Activated naive CD4-positive, alpha-beta T cell treated with anti-CD3 and anti-CD28 coated beads for 36 hours (primary cell): ENCODE results near the gene ABCG5. TPM values are rescaled to one million over a fixed set of nuclear protein-coding genes. Genes with fewer than 3 reads are reported as not detected.

Experiments used
- CTCF ChIA-PET: fragments of 350-600 bp; sonication (Branson Sonifier 250); formaldehyde crosslinking; loops from one replicate; lab custom pipeline; 2021; ENCODE audit warnings: antibody characterized with exemption; lab: Charles Lee
- DNase-seq: peaks from one replicate; pipeline ENCODE4 v3.0.0-alpha.2; 2020
- H3K27ac Mint-ChIP-seq: one replicate; pipeline ENCODE4 v1.8.0; 2021; ENCODE audit warnings: mild to moderate bottlenecking, mixed read lengths
- H3K27me3 Mint-ChIP-seq: one replicate; pipeline ENCODE4 v1.8.0; 2021; ENCODE audit warnings: low read depth, mixed read lengths
- H3K36me3 Mint-ChIP-seq: one replicate; pipeline ENCODE4 v1.8.0; 2021; ENCODE audit warnings: low read depth, mixed read lengths
- H3K4me1 Mint-ChIP-seq: one replicate; pipeline ENCODE4 v1.8.0; 2021; ENCODE audit warnings: low read depth, mixed read lengths
- H3K4me3 Mint-ChIP-seq: one replicate; pipeline ENCODE4 v1.8.0; 2021; ENCODE audit warnings: mild to moderate bottlenecking, moderate library complexity, mixed read lengths
- H3K9me3 Mint-ChIP-seq: one replicate; pipeline ENCODE4 v1.8.0; 2021; ENCODE audit warnings: mixed read lengths
- intact Hi-C: fragments of 100-400 bp; cut with micrococcal nuclease; formaldehyde crosslinking; loops from one replicate; pipeline ENCODE4 v1.15.1; 2023
- total RNA-seq, 2 experiments: library from RNA; stranded (reverse); gene quantifications; one replicate each; pipeline ENCODE4 v1.2.3, GENCODE V29; 2021

ABCG5 gene
- total RNA-seq, 2 experiments from 2014 or later = not detected

DNA sequence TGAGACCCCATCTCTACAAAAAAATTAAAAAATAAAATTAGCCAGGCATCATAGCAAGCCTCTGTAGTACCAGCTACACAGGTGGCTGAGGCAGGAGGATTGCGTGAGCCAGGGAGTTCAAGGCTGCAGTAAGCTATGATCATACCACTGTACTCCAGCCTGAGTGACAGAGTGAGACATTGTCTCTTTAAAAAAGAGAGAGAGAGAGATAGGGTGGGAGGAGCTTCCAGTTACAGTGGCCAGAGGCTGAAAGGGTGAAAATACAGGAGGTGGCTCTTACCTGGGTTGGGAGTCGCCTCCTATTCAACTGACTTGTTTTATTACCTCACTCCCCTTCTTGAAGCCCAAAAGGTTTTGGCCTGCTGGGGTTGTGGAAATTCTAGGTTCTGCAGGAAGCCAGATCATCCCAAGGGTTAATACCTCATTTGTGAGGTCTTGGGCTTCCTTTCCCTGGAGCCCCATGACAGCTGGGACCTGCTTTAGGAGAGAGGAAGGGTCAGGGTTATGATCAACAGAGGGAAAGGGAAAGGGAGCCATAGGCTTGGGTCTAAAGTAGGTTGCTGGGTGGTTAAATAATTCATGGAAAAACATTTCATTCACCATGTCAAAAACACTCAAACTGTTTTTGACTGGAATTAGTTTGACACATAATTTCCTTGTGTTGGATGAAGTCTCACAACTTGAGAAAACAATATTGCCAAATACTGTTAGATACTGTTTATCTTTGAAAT, 47.4 kb downstream of the ABCG5 start:
- DNase-seq = no peak
- no peak overlapping the region for H3K27ac Mint-ChIP-seq
- peaks cover 23% of the 10 kb centered on the region for H3K4me1 Mint-ChIP-seq
- H3K27me3 Mint-ChIP-seq = no peaks in the 10 kb centered on the region
- CTCF ChIA-PET = no interaction called here
- H3K4me3 Mint-ChIP-seq = no peak overlapping the region
- intact Hi-C loops = no loop called here
- no peaks in the 10 kb centered on the region for H3K9me3 Mint-ChIP-seq
- peaks cover 1% of the 10 kb centered on the region for H3K36me3 Mint-ChIP-seq

DNA sequence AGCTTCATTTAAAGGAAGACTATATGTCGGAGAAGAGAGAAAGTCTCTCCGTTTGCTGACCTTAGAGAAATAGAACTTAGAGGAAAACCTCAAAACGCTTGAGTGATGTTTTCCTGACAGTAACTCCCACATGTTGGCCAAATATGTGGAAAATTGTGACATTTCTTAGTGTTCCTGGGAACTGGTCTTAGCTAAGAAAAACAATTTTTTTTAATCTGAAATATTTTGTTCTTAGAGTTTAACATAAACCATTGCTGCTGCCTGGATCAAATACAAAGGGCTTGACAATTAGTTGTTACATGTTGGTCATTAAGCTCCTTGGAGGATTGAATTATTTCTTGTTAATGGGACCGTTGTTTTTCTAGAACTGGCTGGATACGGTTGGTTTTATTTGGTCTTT, 48.5 kb downstream of the ABCG5 start:
- H3K27me3 Mint-ChIP-seq = no peaks in the 10 kb centered on the region
- CTCF ChIA-PET = interaction anchor here (0.6 kb wide), 1 partner anchor 195 kb away, joined by 5 read pairs; no protein-coding TSS in a partner anchor
- H3K9me3 Mint-ChIP-seq = no peaks in the 10 kb centered on the region
- H3K36me3 Mint-ChIP-seq = peaks cover 1% of the 10 kb centered on the region
- DNase-seq = no peak
- intact Hi-C loops = no loop called here
- no peak overlapping the region for H3K4me3 Mint-ChIP-seq
- H3K4me1 Mint-ChIP-seq = peaks cover 23% of the 10 kb centered on the region
- H3K27ac Mint-ChIP-seq = no peak overlapping the region

DNA sequence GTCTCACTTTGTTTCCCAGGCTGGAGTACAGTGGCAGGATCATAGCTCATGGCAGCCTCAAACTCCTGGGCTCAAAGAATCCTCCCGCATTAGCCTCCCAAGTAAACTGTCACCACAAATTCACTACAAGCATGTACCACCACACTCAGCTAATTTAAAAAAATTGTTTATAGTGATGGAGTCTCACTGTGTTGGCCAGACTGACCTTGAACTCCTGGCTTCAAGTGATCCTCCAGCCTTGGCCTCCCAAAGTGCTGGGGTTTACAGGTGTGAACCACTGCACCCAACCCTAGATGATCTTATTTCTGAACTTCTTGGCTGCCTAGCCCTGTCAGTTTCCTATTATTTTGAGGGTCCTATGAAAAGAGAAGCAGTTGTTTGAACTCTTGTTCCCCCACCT, 50.0 kb downstream of the ABCG5 start:
- Mint-ChIP-seq H3K9me3 (no peaks in the 10 kb centered on the region), H3K4me1 (peaks cover 23% of the 10 kb centered on the region), H3K4me3 (no peak overlapping the region), H3K36me3 (peaks cover 4% of the 10 kb centered on the region), H3K27ac (peak overlapping the region; percentile 31), H3K27me3 (no peaks in the 10 kb centered on the region)
- CTCF ChIA-PET = no interaction called here
- DNase-seq = no peak
- intact Hi-C loops = loop anchor here (1.0 to 10.0 kb wide), 2 partner anchors 12 to 576 kb away; partner anchors contain the start of genes CAMKMT and PREPL

DNA sequence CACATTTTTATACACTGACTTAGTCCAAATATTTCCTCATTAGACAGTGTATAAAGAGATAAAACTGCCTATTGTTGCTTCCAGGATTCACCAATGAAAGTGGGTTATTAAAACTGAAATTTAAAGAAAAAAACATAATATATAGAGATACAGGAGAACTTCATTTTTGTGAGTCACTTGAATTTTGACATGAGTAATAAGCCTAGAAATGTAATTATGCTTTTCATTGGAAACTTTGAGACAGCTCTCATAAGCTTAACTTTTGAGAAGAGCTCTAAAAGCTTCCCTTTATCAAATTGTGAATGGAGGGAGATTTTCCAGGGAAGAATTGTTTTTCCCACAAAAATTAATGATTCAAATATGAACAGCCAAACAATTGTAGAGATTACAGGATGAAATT, 50.7 kb downstream of the ABCG5 start:
- no peaks in the 10 kb centered on the region for H3K9me3 Mint-ChIP-seq
- H3K4me3 Mint-ChIP-seq = peak overlapping the region; percentile 4
- H3K27me3 Mint-ChIP-seq = no peaks in the 10 kb centered on the region
- CTCF ChIA-PET = interaction anchor here (0.6 kb wide), 2 partner anchors 559 to 764 kb away, joined by 3 to 5 read pairs; no protein-coding TSS in a partner anchor
- DNase-seq = no peak
- peaks cover 23% of the 10 kb centered on the region for H3K4me1 Mint-ChIP-seq
- H3K27ac Mint-ChIP-seq = peak overlapping the region; percentile 48
- intact Hi-C loops = loop anchor here (1.0 to 10.0 kb wide), 2 partner anchors 12 to 577 kb away; partner anchors contain the start of genes CAMKMT and PREPL
- peaks cover 4% of the 10 kb centered on the region for H3K36me3 Mint-ChIP-seq

DNA sequence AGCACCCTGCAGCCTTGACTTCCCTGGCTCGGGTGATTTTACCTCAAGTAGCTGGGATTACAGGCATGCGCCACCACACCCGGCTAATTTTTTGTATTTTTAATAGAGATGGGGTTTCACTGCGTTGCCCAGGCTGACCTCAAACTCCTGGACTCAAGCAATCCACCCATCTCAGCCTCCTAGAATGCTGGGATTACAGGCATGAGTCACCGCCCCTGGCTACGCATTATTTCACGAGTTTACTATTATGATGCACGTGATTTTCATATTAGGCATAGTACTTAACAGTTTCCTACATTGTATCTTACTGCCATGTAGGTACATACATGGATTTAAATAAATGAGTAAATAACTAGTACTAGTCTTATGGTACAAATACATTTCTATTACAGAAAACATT, 60.4 kb downstream of the ABCG5 start:
- H3K9me3 Mint-ChIP-seq = no peaks in the 10 kb centered on the region
- DNase-seq = no peak
- H3K36me3 Mint-ChIP-seq = no peaks in the 10 kb centered on the region
- CTCF ChIA-PET = no interaction called here
- intact Hi-C loops = loop anchor here (10.0 kb wide), 2 partner anchors 217 to 483 kb away; partner anchors contain the start of gene LRPPRC
- H3K4me3 Mint-ChIP-seq = no peak overlapping the region
- H3K27me3 Mint-ChIP-seq = no peaks in the 10 kb centered on the region
- H3K27ac Mint-ChIP-seq = no peak overlapping the region
- peaks cover 21% of the 10 kb centered on the region for H3K4me1 Mint-ChIP-seq

DNA sequence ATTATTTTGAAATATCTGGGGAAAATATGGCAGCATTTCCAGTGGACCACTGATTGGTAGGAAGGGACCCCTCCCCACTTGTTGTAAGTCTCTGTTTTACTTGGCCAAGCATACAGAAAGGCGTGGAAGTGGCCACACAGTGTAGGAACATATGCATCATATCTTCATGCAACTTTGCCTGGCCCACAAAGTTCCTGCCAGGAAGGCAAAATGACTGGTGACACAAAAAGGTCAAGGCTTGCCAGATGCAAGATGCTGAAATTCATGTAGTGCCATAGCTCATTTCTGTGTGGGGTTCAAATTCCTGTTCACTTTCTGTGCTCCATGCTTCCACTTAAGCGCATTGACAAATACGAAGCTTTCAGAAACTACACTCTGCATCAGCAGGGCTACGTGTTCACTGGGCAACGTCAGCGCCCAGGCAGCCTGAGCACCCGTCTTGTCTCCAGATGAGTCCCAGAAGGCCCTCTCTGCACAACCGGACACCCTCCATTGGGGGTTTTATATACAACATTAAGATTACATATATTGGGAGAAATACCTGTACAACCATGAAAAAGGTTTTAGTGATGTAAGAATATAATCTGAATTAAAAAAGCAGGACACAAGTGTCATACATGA, 61.2 kb downstream of the ABCG5 start:
- CTCF ChIA-PET = interaction anchor here (0.8 kb wide), 1 partner anchor 167 kb away, joined by 3 read pairs; no protein-coding TSS in a partner anchor
- Mint-ChIP-seq H3K27ac (no peak overlapping the region), H3K36me3 (no peaks in the 10 kb centered on the region), H3K27me3 (no peaks in the 10 kb centered on the region), H3K9me3 (no peaks in the 10 kb centered on the region), H3K4me1 (peaks cover 21% of the 10 kb centered on the region), H3K4me3 (no peak overlapping the region)
- intact Hi-C loops = loop anchor here (10.0 kb wide), 2 partner anchors 217 to 483 kb away; partner anchors contain the start of gene LRPPRC
- peak; percentile 40 for DNase-seq

DNA sequence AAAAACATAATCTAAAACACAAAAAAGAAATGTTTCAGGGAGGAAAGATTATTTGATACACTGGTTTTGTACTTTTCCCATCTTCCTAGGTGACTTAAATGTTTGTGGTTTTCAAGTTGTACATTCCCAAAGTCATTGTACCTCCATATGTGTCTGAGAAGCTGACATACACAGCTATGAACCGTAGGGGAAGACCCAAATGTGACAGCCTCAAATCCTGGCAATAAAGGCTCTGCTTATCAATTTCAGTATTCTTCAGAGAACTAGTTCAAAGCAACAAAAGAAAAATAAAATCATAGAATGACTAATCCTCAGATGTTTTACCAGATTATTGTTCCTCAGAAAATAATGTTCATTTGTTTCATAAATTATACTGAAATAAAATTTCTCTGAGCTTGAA, 62.3 kb downstream of the ABCG5 start:
- Mint-ChIP-seq H3K4me1 (peaks cover 21% of the 10 kb centered on the region), H3K4me3 (no peak overlapping the region), H3K27me3 (no peaks in the 10 kb centered on the region), H3K36me3 (no peaks in the 10 kb centered on the region), H3K9me3 (no peaks in the 10 kb centered on the region), H3K27ac (no peak overlapping the region)
- peak; percentile 48 for DNase-seq
- CTCF ChIA-PET = interaction anchor here (0.8 kb wide), 1 partner anchor 166 kb away, joined by 3 read pairs; no protein-coding TSS in a partner anchor
- intact Hi-C loops = loop anchor here (1.0 to 10.0 kb wide), 3 partner anchors 12 to 482 kb away; partner anchors contain the start of gene LRPPRC

DNA sequence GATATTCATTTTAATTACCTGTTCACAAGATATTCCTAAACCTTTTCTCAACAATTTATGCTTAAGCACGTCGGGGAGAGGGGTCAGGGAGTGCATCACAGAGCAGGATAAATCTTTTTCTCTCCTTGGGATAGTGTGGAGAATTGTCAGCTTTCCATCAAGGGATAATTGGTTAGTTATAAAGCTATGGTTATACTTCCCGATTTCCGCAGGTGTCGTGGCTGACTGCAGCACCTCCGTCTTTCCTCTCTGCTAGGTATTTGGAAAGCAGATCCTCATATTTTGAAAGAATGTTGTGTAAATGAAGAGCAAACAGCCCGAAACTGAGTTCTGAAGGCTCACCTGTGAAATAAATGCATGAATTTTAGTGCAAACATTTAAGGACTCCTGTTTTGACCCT, 64.0 kb downstream of the ABCG5 start:
- Mint-ChIP-seq H3K9me3 (no peaks in the 10 kb centered on the region), H3K36me3 (no peaks in the 10 kb centered on the region), H3K4me3 (peak overlapping the region; percentile 91), H3K27me3 (no peaks in the 10 kb centered on the region), H3K27ac (no peak overlapping the region), H3K4me1 (peaks cover 21% of the 10 kb centered on the region)
- CTCF ChIA-PET = interaction anchor here (0.6 kb wide), 1 partner anchor 139 kb away, joined by 3 read pairs; no protein-coding TSS in a partner anchor
- no peak for DNase-seq
- intact Hi-C loops = loop anchor here (1.0 to 10.0 kb wide), 4 partner anchors 137 to 480 kb away; partner anchors contain the start of genes LRPPRC, PLEKHH2 and PPM1B

DNA sequence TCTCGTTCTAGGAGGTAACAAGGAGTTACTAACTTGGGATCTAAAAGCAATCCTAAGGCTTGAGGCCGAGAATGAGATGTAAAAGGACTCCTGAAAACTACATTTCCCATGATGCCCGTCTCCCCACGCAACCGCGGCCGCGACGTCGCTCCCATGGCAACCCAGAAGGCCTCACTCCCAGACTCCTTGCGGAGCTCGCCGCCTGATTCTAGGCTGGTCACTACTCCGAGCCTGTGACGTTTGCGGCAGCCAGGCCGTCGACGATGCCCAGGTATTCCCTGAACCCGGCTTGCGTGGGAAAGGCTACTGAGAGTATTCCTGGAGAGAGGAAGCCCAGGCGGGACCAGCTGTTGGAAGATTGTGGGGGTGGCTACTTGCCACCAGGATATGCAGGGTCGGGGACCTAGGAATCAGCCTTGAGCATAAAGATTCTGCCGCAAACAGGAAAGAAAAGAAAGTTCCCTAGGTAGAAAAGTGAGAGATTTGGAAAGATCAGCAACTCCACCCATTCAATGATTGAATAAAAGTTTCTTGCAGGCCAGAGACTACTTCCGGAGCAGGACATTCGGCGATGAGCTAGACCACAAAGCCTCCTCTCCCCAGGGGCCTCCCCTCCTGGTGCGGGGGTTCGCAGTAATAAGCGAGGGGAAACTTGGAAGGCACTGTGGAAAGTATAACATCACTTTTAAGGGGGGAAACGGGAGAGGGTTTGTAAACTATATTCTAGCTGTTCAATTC, 64.6 kb downstream of the ABCG5 start, which contains the start of gene DYNC2LI1:
Gene DYNC2LI1, plus strand, starts transcription at position 164 of the 738 bp plus-strand sequence. Its CDS starts 100 bp downstream, at position 264.
- intact Hi-C loops = loop anchor here (1.0 to 10.0 kb wide), 4 partner anchors 137 to 479 kb away; partner anchors contain the start of genes LRPPRC, PLEKHH2 and PPM1B
- peak within 1 kb of the TSS; percentile 91 for H3K4me3 Mint-ChIP-seq
- peaks cover 21% of the 10 kb centered on the region for H3K4me1 Mint-ChIP-seq
- CTCF ChIA-PET = no interaction called here
- peak; percentile 90 for DNase-seq
- H3K36me3 Mint-ChIP-seq = no peaks in the 10 kb centered on the region
- H3K9me3 Mint-ChIP-seq = no peaks in the 10 kb centered on the region
- H3K27ac Mint-ChIP-seq = peak within 1 kb of the TSS; percentile 79
- no peaks in the 10 kb centered on the region for H3K27me3 Mint-ChIP-seq

DNA sequence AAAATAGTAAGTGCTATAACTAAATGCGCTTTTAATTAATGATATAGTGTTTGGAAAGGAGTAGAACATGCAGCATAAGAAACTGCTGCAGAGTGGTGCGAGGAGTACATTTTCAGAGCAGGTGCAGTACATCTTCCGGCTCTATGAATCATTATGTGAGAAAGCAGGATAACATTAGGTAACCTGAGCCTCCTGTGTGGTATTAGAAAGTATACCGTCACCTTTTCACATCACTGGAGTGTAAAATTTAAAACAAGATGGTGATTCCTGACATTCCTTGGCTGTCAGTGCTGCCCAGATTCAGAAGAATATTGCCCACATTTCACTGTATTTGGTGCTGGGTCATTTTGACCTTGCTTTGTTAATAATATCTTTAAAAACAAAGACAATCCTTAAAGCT, 72.6 kb downstream of the ABCG5 start:
- intact Hi-C loops = no loop called here
- Mint-ChIP-seq H3K4me1 (peaks cover 12% of the 10 kb centered on the region), H3K27me3 (no peaks in the 10 kb centered on the region), H3K4me3 (no peak overlapping the region), H3K9me3 (peaks cover 1% of the 10 kb centered on the region), H3K27ac (no peak overlapping the region), H3K36me3 (no peaks in the 10 kb centered on the region)
- CTCF ChIA-PET = no interaction called here
- no peak for DNase-seq

DNA sequence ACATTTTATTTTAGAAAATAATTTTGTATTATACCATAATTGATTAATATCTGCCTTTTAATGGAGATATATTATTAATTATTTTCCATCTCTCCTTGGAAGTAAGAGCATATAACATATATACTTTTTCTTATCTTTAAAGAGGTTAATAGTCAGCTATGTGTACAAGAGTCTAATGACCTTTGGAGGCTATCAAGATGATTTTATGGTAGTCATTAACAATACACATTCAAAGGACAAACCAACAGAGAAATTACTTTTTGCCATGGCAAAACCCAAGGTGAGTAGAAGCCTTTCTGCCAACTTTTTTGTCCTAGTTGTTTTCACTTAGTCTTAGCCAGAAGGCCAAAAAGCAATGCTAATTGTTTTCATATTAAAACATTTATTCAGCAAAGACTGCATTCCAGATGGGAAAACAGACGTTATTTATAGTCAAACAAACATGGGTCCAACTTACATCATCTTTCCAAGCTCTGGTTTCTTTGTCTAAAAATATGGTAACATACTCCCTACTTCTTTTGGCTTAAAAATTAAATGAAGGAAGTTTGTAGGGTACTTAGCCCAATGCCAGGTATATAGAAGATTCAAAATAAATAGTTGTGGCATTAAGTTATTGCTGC, 74.4 kb downstream of the ABCG5 start:
- no peak for DNase-seq
- H3K36me3 Mint-ChIP-seq = no peaks in the 10 kb centered on the region
- intact Hi-C loops = no loop called here
- no peaks in the 10 kb centered on the region for H3K27me3 Mint-ChIP-seq
- H3K9me3 Mint-ChIP-seq = peaks cover 1% of the 10 kb centered on the region
- no peak overlapping the region for H3K27ac Mint-ChIP-seq
- CTCF ChIA-PET = no interaction called here
- H3K4me3 Mint-ChIP-seq = no peak overlapping the region
- peaks cover 12% of the 10 kb centered on the region for H3K4me1 Mint-ChIP-seq
